ENCODE results near the gene VPS8. TPM values are rescaled to one million over a fixed set of nuclear protein-coding genes. Genes with fewer than 3 reads are reported as not detected.

Gene VPS8
- total RNA-seq, 3 donors from 2014 or later (not counting 1 experiment from before 2014, with no cell fraction given) = 89.3 to 127 (median 115) TPM

DNA sequence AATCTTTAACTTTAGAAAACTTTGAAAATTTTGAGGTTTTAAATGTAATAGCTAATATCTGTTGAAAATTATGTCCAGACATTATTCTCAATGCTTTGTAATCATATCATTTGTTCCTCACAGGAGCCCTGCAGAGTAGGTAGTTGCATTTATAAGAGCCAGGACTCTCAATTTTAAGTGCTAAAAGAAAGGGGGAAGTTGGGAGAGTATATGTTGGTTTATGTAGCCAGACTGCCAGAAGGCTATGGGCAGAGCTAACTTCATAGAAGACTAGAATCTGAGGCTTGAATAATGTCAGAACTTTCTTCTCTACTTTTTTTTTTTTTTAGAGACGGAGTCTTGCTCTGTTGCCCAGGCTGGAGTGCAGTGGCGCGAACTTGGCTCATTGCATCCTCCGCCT lies 9.1 kb downstream of the VPS8 start:
- 95% methylated on average over 4 of the region's 4 CpGs for WGBS (ENCODE audit: insufficient coverage)
- H3K27ac Mint-ChIP-seq = no peak overlapping the region
- Histone ChIP-seq H3K27ac (ENCODE audit: low read length) (no peak overlapping the region), H3K4me3 (ENCODE audit: low read length) (no peak overlapping the region), H3K27me3 (ENCODE audit: control insufficient read depth, insufficient read depth, low read length) (no peaks in the 10 kb centered on the region), H3K36me3 (ENCODE audit: control insufficient read depth, insufficient read depth, low read length) (peaks cover 5% of the 10 kb centered on the region), H3K4me1 (ENCODE audit: control insufficient read depth, insufficient read depth, low read length) (no peaks in the 10 kb centered on the region), H3K9me3 (ENCODE audit: control insufficient read depth, insufficient read depth, low read length) (no peaks in the 10 kb centered on the region)
- ATAC-seq (no peak), DNase-seq (no peak)
- H3K36me3 Mint-ChIP-seq = no peaks in the 10 kb centered on the region
- no peaks in the 10 kb centered on the region for H3K9me3 Mint-ChIP-seq
- no peak for TF ChIP-seq CTCF (IDR thresholded peaks at IDR 0.05)
- H3K27me3 Mint-ChIP-seq (ENCODE audit: low read depth in 2 of 2) = no peaks in the 10 kb centered on the region
- intact Hi-C loops (cut with micrococcal nuclease) = no loop called here
- H3K4me3 Mint-ChIP-seq = no peak overlapping the region
- H3K4me1 Mint-ChIP-seq = peaks cover 12 to 41% of the 10 kb centered on the region in 2 donors

GRCh38 chr3:184822081-184822480 lies 10.1 kb downstream of the VPS8 start:
- no peaks in the 10 kb centered on the region for H3K9me3 Mint-ChIP-seq

GRCh38 chr3:184822654-184823053 lies 10.7 kb downstream of the VPS8 start:
- DNase-seq = no peak
- no CpG with 5 or more reads among the region's 1 CpG for WGBS (ENCODE audit: insufficient coverage)
- H3K27ac Mint-ChIP-seq = no peak overlapping the region
- ATAC-seq = no peak
- TF ChIP-seq CTCF (IDR thresholded peaks at IDR 0.05) = no peak
- no peak overlapping the region for H3K27ac ChIP-seq (ENCODE audit: low read length)
- H3K4me3 ChIP-seq (ENCODE audit: low read length) = no peak overlapping the region
- no peaks in the 10 kb centered on the region for H3K27me3 Mint-ChIP-seq (ENCODE audit: low read depth in 2 of 2)
- H3K4me1 Mint-ChIP-seq = peaks cover 12 to 31% of the 10 kb centered on the region in 2 donors
- no peaks in the 10 kb centered on the region for H3K9me3 ChIP-seq (ENCODE audit: control insufficient read depth, insufficient read depth, low read length)
- H3K4me3 Mint-ChIP-seq = no peak overlapping the region
- no peaks in the 10 kb centered on the region for H3K9me3 Mint-ChIP-seq
- H3K4me1 ChIP-seq (ENCODE audit: control insufficient read depth, insufficient read depth, low read length) = no peaks in the 10 kb centered on the region
- H3K36me3 ChIP-seq (ENCODE audit: control insufficient read depth, insufficient read depth, low read length) = peaks cover 5% of the 10 kb centered on the region
- no peaks in the 10 kb centered on the region for H3K27me3 ChIP-seq (ENCODE audit: control insufficient read depth, insufficient read depth, low read length)
- intact Hi-C loops (cut with micrococcal nuclease) = no loop called here
- H3K36me3 Mint-ChIP-seq = peaks cover 9% of the 10 kb centered on the region

More at GRCh38 chr3:184822081-184822480, 10.1 kb downstream of the VPS8 start:
- Histone ChIP-seq H3K4me3 (ENCODE audit: low read length) (no peak overlapping the region), H3K9me3 (ENCODE audit: control insufficient read depth, insufficient read depth, low read length) (no peaks in the 10 kb centered on the region), H3K36me3 (ENCODE audit: control insufficient read depth, insufficient read depth, low read length) (peaks cover 7% of the 10 kb centered on the region), H3K4me1 (ENCODE audit: control insufficient read depth, insufficient read depth, low read length) (no peaks in the 10 kb centered on the region), H3K27me3 (ENCODE audit: control insufficient read depth, insufficient read depth, low read length) (no peaks in the 10 kb centered on the region), H3K27ac (ENCODE audit: low read length) (no peak overlapping the region)
- DNase-seq (no peak), ATAC-seq (no peak)
- TF ChIP-seq CTCF (IDR thresholded peaks at IDR 0.05) = no peak
- H3K4me3 Mint-ChIP-seq = no peak overlapping the region
- H3K4me1 Mint-ChIP-seq = peaks cover 12 to 32% of the 10 kb centered on the region in 2 donors
- peaks cover 3% of the 10 kb centered on the region for H3K36me3 Mint-ChIP-seq
- no peaks in the 10 kb centered on the region for H3K27me3 Mint-ChIP-seq (ENCODE audit: low read depth in 2 of 2)
- intact Hi-C loops (cut with micrococcal nuclease) = no loop called here
- no peak overlapping the region for H3K27ac Mint-ChIP-seq

GRCh38 chr3:184823990-184824389 lies 12.0 kb downstream of the VPS8 start:
- Mint-ChIP-seq H3K4me1 (peaks cover 12 to 31% of the 10 kb centered on the region in 2 donors), H3K27me3 (ENCODE audit: low read depth in 2 of 2) (no peaks in the 10 kb centered on the region), H3K9me3 (no peaks in the 10 kb centered on the region), H3K4me3 (no peak overlapping the region), H3K36me3 (peaks cover 12% of the 10 kb centered on the region), H3K27ac (no peak overlapping the region)
- WGBS (ENCODE audit: insufficient coverage) = 95% methylated on average over 4 of the region's 4 CpGs
- no peak overlapping the region for H3K4me3 ChIP-seq (ENCODE audit: low read length)
- DNase-seq = no peak
- H3K36me3 ChIP-seq (ENCODE audit: control insufficient read depth, insufficient read depth, low read length) = peaks cover 11% of the 10 kb centered on the region
- no peaks in the 10 kb centered on the region for H3K9me3 ChIP-seq (ENCODE audit: control insufficient read depth, insufficient read depth, low read length)
- ATAC-seq = no peak
- intact Hi-C loops (cut with micrococcal nuclease) = no loop called here
- H3K4me1 ChIP-seq (ENCODE audit: control insufficient read depth, insufficient read depth, low read length) = no peaks in the 10 kb centered on the region
- TF ChIP-seq CTCF (IDR thresholded peaks at IDR 0.05) = no peak
- no peaks in the 10 kb centered on the region for H3K27me3 ChIP-seq (ENCODE audit: control insufficient read depth, insufficient read depth, low read length)
- H3K27ac ChIP-seq (ENCODE audit: low read length) = no peak overlapping the region

All from natural killer cell (primary cell).